ENCODE results near the gene OR2A14. TPM values are rescaled to one million over a fixed set of nuclear protein-coding genes. Genes with fewer than 3 reads are reported as not detected.

OR2A14 gene
- total RNA-seq, 1 experiment from 2014 or later = not detected

- H3K4ac ChIP-seq (ENCODE audit: low read depth, low read length) = no peak overlapping the region
- H3K9ac ChIP-seq (ENCODE audit: extremely low read depth, insufficient read length, low read length) = no peak overlapping the region
- H3K27ac Mint-ChIP-seq = no peak overlapping the region
- H3K18ac ChIP-seq (ENCODE audit: insufficient read length, low read depth, low read length) = no peak overlapping the region
- no peak overlapping the region for H4K91ac ChIP-seq (ENCODE audit: insufficient read length, low read depth, low read length)
- no peak overlapping the region for H2AK5ac ChIP-seq (ENCODE audit: insufficient read length, low read length)
- H3K14ac ChIP-seq (ENCODE audit: insufficient read depth, low read length) = no peak overlapping the region
- no peaks in the 10 kb centered on the region for H3K23me2 ChIP-seq (ENCODE audit: insufficient read length, low read depth, low read length, poor library complexity, severe bottlenecking)
- no peak overlapping the region for H2BK15ac ChIP-seq (ENCODE audit: low read depth, low read length)
- H3K27me3 ChIP-seq (ENCODE audit: insufficient read depth, low read length) = no peaks in the 10 kb centered on the region
- H2BK120ac ChIP-seq (ENCODE audit: low read depth, low read length, poor library complexity, severe bottlenecking) = no peak overlapping the region
- no peaks in the 10 kb centered on the region for H3K9me3 ChIP-seq (ENCODE audit: control insufficient read depth, low read depth, low read length)
- TF ChIP-seq CTCF (conservative IDR thresholded peaks at IDR 0.05) = no peak
- H3K4me2 ChIP-seq (ENCODE audit: insufficient read depth, insufficient read length, low read length) = no peak overlapping the region
- H4K5ac ChIP-seq (ENCODE audit: insufficient read length, low read depth, low read length) = no peak overlapping the region
- no peaks in the 10 kb centered on the region for H3K4me1 ChIP-seq (ENCODE audit: insufficient read depth, low read length)
- H3K27me3 Mint-ChIP-seq (ENCODE audit: low read depth) = peaks cover 1% of the 10 kb centered on the region; the same call in 1 of the 2 replicates
- H2BK20ac ChIP-seq (ENCODE audit: low read depth, low read length, poor library complexity, severe bottlenecking) = no peak overlapping the region
- no peak overlapping the region for H3K4me3 Mint-ChIP-seq
- no peak overlapping the region for H2BK5ac ChIP-seq (ENCODE audit: insufficient read length, low read length)
- DNase-seq = no peak
- no peak overlapping the region for H3K27ac ChIP-seq (ENCODE audit: insufficient read length, low read depth, low read length)
- H3K79me2 ChIP-seq (ENCODE audit: insufficient read depth, low read length) = no peaks in the 10 kb centered on the region
- H3K23ac ChIP-seq (ENCODE audit: insufficient read length, low read depth, low read length) = no peak overlapping the region
- H3K79me1 ChIP-seq (ENCODE audit: insufficient read depth, low read depth, low read length, poor library complexity, severe bottlenecking) = no peaks in the 10 kb centered on the region
- no peak overlapping the region for H3K56ac ChIP-seq (ENCODE audit: insufficient read length, low read depth, low read length)
- peaks cover 4 to 22% (median 10%) of the 10 kb centered on the region in 3 experiments; a peak in 6 of 7 replicates for H3K36me3 Mint-ChIP-seq (ENCODE audit: insufficient read depth in 1 of 3, low read depth in 3 of 3)
- H2AFZ ChIP-seq (ENCODE audit: low read length) = no peak overlapping the region
- no peaks in the 10 kb centered on the region for H3K4me1 Mint-ChIP-seq
- no peak overlapping the region for H3T11ph ChIP-seq (ENCODE audit: low read length)
- no peak overlapping the region for H4K8ac ChIP-seq (replicated peaks; ENCODE audit: insufficient read length, low read depth, low read length)
- H4K20me1 ChIP-seq (ENCODE audit: control insufficient read depth, insufficient read depth, insufficient read length) = no peaks in the 10 kb centered on the region
- no peak overlapping the region for H2BK12ac ChIP-seq (ENCODE audit: insufficient read length, low read depth, low read length)
- WGBS (ENCODE audit: extremely low coverage, insufficient read length, low lambda C conversion rate) = no CpG with 5 or more reads among the region's 3 CpGs
- peaks cover 20 to 25% of the 10 kb centered on the region in 2 experiments for H3K9me3 Mint-ChIP-seq
Observed at GRCh38 chr7:144144426-144144825, 21.4 kb downstream of the OR2A14 start.

Data from H9 (cell line).